Lower leg skin (tissue), 3 donors: ENCODE measurements around the gene SERPINH1.

Experiments
- CTCF ChIP-seq, 3 donors: fragments of 450-650 bp; IDR thresholded peaks; one replicate each; pipeline ENCODE4 v1.5.1; 2016; ENCODE audit warnings: antibody characterized with exemption in 3 of 3, mild to moderate bottlenecking in 3 of 3, moderate library complexity in 2 of 3
- POLR2A ChIP-seq, 2 donors: fragments of 450-650 bp; IDR thresholded peaks; one replicate each; pipeline ENCODE4 v1.6.1; 2016 to 2017; ENCODE audit warnings: antibody characterized with exemption in 2 of 2, mild to moderate bottlenecking in 1 of 2, moderate library complexity in 1 of 2

- TF ChIP-seq CTCF (IDR thresholded peaks at IDR 0.05) (no peak), POLR2A (IDR thresholded peaks at IDR 0.05) (no peak)
These were observed 30.7 kb downstream of the SERPINH1 start for GRCh38 chr11:75592715-75593114.
